Prostate gland (tissue), 2 donors: Measurements from ENCODE around the gene RAB39A.
"Not testable (repeated sequence)": the region's sequence is repeated elsewhere in the genome, so short reads cannot be mapped to it uniquely, and the experiment has no call there.

Source experiments
- POLR2A ChIP-seq: fragments of 450-650 bp; IDR thresholded peaks from one replicate; pipeline ENCODE4 v1.6.1; 2016; ENCODE audit warnings: antibody characterized with exemption, mild to moderate bottlenecking
- TF ChIP-seq, protein P1 (sequence below), 4 experiments: fragments of 200-600 bp in 2 of 4; fragments of 450-650 bp in 2 of 4; sonication (generic) in 2 of 4; IDR thresholded peaks; 1 replicate in 3 of 4; 2 replicates in 1 of 4; pipeline ENCODE4 v1.5.1; 2016 to 2019; ENCODE audit warnings: antibody characterized with exemption in 4 of 4, mild to moderate bottlenecking in 2 of 4, moderate library complexity in 2 of 4

DNA sequence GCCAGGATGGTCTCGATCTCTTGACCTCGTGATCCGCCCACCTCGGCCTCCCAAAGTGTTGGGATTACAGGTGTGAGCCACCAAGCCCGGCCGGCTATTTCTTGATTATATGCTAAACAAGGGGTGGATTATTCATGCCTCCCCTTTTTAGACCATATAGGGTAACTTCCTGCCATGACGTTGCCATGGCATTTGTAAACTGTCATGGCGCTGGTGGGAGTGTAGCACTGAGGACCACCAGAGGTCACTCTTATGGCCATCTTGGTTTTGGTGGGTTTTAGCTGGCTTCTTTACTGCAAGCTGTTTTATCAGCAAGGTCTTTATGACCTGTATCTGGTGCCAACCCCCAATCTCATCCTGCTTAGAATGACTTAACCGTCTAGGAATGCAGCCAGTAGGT, 46.8 kb upstream of the RAB39A start:
- TF ChIP-seq POLR2A = not testable (repeated sequence)
- TF ChIP-seq, protein P1, sequence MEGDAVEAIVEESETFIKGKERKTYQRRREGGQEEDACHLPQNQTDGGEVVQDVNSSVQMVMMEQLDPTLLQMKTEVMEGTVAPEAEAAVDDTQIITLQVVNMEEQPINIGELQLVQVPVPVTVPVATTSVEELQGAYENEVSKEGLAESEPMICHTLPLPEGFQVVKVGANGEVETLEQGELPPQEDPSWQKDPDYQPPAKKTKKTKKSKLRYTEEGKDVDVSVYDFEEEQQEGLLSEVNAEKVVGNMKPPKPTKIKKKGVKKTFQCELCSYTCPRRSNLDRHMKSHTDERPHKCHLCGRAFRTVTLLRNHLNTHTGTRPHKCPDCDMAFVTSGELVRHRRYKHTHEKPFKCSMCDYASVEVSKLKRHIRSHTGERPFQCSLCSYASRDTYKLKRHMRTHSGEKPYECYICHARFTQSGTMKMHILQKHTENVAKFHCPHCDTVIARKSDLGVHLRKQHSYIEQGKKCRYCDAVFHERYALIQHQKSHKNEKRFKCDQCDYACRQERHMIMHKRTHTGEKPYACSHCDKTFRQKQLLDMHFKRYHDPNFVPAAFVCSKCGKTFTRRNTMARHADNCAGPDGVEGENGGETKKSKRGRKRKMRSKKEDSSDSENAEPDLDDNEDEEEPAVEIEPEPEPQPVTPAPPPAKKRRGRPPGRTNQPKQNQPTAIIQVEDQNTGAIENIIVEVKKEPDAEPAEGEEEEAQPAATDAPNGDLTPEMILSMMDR (IDR thresholded peaks at IDR 0.05) = not testable (repeated sequence)
